Brain microvascular endothelial cell (primary cell): ENCODE results near the gene PTPRM.

Experiments used
- DNase-seq: peaks from one replicate; pipeline ENCODE4 v3.0.0-alpha.2; 2020
- H3K27ac ChIP-seq: fragments of 250-450 bp; sonication (Bioruptor Pico); 2 replicates; pipeline ENCODE4 v1.5.1; 2020; ENCODE audit warnings: mild to moderate bottlenecking, moderate library complexity
- H3K27me3 ChIP-seq: fragments of 250-450 bp; sonication (Bioruptor Pico); replicated peaks from 2 replicates; pipeline ENCODE4 v1.5.1; 2020; ENCODE audit warnings: mild to moderate bottlenecking
- H3K36me3 ChIP-seq: fragments of 250-450 bp; sonication (Bioruptor Pico); replicated peaks from 2 replicates; pipeline ENCODE4 v1.5.1; 2020; ENCODE audit warnings: mild to moderate bottlenecking
- H3K4me3 ChIP-seq: 2 replicates; pipeline ENCODE4 v1.5.1; 2011; ENCODE audit warnings: low read depth, mild to moderate bottlenecking, control low read depth, low read length, moderate library complexity
- in situ Hi-C: cut with HindIII; loops from 2 replicates; pipeline ENCODE4 v1.10.0; 2017; ENCODE audit warnings: low sequenced_read_pairs, low pct_ligation_motif_present
- TF ChIP-seq, protein P1 (sequence below): IDR thresholded peaks from 2 replicates; pipeline ENCODE4 v1.5.1; 2011; ENCODE audit warnings: low read depth, mild to moderate bottlenecking, moderate library complexity, low read length, control low read depth, inconsistent platforms; ENCODE audit errors: missing control alignments

PTPRM gene

DNA sequence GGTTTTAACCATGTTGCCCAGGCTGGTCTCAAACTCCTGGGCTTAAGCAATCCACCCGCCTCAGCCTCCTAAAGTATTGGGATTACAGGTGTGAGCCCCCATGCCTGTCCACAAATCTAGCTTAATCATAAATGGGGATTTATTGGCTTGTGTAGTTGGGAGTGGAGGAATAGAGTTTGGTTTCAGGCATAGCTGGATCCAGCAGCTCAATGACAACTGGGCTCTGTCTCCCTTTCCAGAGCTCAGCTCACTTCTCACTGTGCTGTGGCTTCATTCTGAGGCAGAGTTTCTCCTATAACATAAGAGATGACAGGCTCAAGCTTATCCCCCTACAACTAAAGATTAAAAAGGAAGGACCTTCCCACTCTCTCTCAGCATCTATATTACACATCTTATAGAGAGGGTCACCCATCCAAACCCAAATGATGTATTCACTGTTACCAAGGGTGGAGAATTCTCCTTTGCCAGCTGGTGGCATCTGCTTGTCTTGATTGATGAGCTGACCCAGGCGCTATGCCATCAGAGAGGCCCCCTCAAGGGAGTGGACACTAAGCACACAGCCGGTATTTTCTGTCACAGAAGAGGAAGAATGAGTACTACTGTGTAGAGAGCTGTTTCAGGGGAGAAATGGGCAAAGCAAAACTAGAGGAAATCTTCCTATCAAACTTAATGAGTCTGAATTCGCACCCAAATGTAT lies 280.4 kb downstream of the PTPRM start:
- no peaks in the 10 kb centered on the region for H3K36me3 ChIP-seq
- no peak overlapping the region for H3K4me3 ChIP-seq
- TF ChIP-seq, protein P1, sequence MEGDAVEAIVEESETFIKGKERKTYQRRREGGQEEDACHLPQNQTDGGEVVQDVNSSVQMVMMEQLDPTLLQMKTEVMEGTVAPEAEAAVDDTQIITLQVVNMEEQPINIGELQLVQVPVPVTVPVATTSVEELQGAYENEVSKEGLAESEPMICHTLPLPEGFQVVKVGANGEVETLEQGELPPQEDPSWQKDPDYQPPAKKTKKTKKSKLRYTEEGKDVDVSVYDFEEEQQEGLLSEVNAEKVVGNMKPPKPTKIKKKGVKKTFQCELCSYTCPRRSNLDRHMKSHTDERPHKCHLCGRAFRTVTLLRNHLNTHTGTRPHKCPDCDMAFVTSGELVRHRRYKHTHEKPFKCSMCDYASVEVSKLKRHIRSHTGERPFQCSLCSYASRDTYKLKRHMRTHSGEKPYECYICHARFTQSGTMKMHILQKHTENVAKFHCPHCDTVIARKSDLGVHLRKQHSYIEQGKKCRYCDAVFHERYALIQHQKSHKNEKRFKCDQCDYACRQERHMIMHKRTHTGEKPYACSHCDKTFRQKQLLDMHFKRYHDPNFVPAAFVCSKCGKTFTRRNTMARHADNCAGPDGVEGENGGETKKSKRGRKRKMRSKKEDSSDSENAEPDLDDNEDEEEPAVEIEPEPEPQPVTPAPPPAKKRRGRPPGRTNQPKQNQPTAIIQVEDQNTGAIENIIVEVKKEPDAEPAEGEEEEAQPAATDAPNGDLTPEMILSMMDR, result no peak
- H3K27ac ChIP-seq, result no peak overlapping the region
- no peak for DNase-seq
- in situ Hi-C loops, result no loop called here
- H3K27me3 ChIP-seq, result no peaks in the 10 kb centered on the region

DNA sequence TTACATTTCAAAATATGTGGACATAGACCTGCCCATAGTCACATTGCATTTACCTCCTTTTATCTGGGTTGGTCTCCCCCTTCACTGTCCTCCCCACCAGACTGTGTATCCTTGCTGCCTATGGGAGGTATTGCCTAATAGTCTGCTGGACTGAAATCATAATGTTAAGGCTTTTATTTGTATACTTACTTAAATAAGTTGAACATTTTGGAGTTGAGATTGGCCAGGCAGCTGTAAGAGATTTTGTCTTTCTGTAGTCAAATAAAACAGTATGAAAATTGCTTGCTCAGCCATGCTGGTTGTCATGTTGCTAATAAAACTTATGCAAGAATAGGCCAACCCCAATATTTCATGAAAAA lies 280.9 kb downstream of the PTPRM start:
- no peaks in the 10 kb centered on the region for H3K27me3 ChIP-seq
- H3K4me3 ChIP-seq, result no peak overlapping the region
- H3K36me3 ChIP-seq, result no peaks in the 10 kb centered on the region
- TF ChIP-seq, protein P1, result no peak
- no peak for DNase-seq
- in situ Hi-C loops, result no loop called here
- H3K27ac ChIP-seq, result no peak overlapping the region

DNA sequence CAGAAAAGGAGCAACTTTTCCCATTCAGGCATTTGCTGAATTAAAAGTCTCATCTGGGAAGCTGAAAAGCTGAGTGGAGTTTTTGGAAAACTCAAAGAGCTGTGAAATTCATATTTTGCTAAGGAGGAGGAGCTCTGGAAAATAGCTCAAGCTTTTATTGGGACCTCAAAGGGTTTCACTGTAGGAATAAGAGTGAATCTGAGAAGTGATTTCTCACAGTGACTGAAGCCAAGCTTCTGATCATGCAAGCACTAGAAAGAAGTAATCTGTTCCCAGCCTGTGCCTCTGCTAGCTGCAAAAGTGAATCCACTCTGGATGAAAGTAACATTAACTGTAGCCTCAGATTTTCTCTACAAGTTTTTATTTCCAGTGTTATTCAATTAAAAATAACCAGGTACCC lies 283.3 kb downstream of the PTPRM start:
- DNase-seq, result no peak
- H3K4me3 ChIP-seq, result no peak overlapping the region
- no peaks in the 10 kb centered on the region for H3K27me3 ChIP-seq
- H3K36me3 ChIP-seq, result no peaks in the 10 kb centered on the region
- in situ Hi-C loops, result no loop called here
- TF ChIP-seq, protein P1, result no peak
- H3K27ac ChIP-seq, result no peak overlapping the region

DNA sequence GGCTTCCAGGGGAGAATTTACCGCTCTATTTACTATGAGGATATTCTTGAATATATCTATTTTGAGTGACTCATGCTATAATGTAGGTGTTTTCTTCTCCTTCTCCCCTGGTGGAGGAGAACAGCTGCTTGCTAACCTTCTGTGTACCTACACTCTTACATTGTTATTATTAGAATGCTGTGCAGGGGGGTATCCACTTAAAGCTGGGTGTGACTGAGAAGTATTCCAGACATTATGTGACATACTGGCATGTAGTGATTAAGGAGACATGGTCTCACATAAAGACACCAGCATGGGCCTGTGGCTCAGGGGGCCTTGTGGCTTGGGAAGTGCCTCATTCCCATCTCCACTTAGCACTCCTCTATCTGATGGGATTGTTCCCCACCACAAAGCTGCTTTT lies 287.9 kb downstream of the PTPRM start:
- H3K27ac ChIP-seq, result no peak overlapping the region
- in situ Hi-C loops, result no loop called here
- H3K4me3 ChIP-seq, result no peak overlapping the region
- TF ChIP-seq, protein P1, result no peak
- H3K36me3 ChIP-seq, result no peaks in the 10 kb centered on the region
- no peak for DNase-seq
- H3K27me3 ChIP-seq, result no peaks in the 10 kb centered on the region

DNA sequence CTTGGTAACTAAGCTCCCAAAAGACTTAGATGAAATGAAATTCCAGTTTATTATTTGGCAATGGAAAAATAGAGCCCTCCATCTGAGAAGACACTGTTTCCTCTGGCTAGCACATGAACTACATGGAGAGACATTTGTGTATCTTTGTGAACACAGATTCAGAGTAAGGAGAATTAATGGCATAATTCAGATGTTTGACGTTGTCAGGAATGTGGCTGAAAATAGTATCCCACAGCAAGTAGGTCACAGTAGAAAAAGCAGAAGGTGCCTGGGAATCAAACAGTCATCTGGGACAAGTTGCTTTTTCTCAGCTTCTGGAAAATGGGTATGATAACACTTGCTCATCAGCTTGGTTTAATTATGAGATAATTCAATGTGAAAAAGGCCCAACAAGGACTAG lies 288.6 kb downstream of the PTPRM start:
- Histone ChIP-seq H3K36me3 (no peaks in the 10 kb centered on the region), H3K4me3 (no peak overlapping the region), H3K27me3 (no peaks in the 10 kb centered on the region), H3K27ac (no peak overlapping the region)
- DNase-seq, result no peak
- TF ChIP-seq, protein P1, result no peak
- in situ Hi-C loops, result no loop called here

DNA sequence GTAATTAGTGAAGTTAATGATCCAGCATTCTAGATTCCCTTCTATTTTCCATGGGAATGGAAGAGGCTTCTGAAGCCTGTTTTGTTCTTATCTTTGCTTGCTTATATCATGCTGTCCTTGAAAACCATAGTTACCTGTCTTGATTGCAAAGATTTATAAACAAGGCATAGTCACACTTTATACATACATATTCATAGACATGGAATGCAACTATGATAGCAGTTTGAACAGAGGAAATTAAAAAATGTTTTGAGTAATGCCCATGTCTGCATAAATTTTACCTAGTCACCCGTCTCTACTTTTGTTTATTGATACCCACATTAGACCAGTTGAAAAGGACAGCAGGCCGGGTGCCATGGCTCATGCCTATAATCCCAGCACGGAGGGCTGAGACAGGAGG lies 289.0 kb downstream of the PTPRM start:
- H3K27ac ChIP-seq, result peak overlapping the region; percentile 14
- DNase-seq, result no peak
- TF ChIP-seq, protein P1, result no peak
- in situ Hi-C loops, result no loop called here
- no peaks in the 10 kb centered on the region for H3K27me3 ChIP-seq
- H3K4me3 ChIP-seq, result no peak overlapping the region
- no peaks in the 10 kb centered on the region for H3K36me3 ChIP-seq
